Measurements from ENCODE around the gene ABTB2.

GRCh38 chr11:34318111-34319037 lies 39.4 kb downstream of the ABTB2 start:
- no peak for TF ChIP-seq EZH2phosphoT487 (IDR thresholded peaks at IDR 0.05; ENCODE audit: insufficient read depth, low read depth)
- TF ChIP-seq EZH2 (IDR thresholded peaks at IDR 0.05; ENCODE audit: insufficient read depth, poor library complexity, severe bottlenecking) = no peak

Data from GM23248 (cell line).